Measurements from ENCODE around the gene GOLT1A.

GOLT1A gene

DNA sequence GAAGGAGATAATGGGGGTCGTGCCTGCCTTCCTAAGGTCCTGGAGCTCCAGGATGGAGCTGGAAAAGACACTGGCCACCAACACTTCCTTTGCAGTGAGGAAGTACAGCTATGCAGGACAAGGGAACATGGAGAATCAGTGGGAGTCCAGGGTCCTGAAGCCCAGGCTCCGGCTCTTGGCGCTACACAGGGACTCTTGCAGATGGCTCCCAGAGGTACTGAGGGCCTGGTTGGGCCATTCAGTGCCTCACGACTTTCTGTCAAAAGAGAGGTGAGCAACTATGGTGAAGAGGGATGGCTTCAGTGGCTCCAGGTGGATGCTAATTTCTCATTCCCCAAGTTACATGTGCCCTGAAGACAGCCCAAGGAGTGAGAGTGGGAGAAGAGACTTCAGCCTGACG, 60.1 kb downstream of the GOLT1A start:
- no peak for DNase-seq

- DNase-seq: no peak
Observed at GRCh38 chr1:204152310-204153044, 61.3 kb downstream of the GOLT1A start.

DNA sequence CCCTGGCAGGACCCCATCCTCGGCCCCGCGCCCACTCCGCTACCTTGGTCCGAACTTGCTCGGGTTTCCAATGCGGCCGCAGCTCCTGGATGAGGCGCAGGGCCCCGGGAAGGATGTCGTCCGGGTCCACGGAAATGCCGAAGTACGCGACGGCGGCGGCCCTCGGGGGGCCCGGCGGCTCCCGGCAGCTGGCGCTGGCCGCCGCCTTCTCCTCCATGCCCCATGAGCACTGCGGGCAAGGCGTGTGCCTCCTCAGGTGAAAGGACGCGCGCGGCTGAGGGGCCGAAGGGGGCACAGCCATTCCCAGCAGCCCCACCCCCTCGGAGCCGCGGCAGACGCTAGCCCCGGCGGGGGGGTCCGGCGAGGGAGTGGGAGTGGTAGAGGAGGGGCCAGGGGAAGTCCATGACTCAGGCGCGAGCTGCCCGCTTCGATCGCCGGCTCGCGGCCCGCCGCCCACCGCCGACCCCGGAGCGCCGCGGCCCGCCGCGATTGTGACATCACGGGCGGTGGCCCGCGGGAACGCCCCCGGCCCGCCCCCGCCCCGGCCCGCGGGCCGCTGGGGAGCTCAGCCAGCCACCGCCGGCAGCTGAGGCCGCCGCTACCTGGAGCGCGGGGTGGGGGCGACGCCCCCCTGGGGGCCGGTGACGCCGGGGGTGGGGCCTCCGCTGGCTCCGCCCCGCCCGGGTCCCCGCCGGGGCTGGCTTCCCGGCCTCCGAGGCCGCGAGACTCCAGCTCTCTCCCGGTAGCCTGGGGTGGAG, 62.1 kb downstream of the GOLT1A start, which contains the start of gene ETNK2:
Gene ETNK2, minus strand, starts transcription at position 493 of the 758 bp plus-strand sequence. Its CDS starts 192 bp downstream, at position 301.
- DNase-seq: peak; percentile 51

DNA sequence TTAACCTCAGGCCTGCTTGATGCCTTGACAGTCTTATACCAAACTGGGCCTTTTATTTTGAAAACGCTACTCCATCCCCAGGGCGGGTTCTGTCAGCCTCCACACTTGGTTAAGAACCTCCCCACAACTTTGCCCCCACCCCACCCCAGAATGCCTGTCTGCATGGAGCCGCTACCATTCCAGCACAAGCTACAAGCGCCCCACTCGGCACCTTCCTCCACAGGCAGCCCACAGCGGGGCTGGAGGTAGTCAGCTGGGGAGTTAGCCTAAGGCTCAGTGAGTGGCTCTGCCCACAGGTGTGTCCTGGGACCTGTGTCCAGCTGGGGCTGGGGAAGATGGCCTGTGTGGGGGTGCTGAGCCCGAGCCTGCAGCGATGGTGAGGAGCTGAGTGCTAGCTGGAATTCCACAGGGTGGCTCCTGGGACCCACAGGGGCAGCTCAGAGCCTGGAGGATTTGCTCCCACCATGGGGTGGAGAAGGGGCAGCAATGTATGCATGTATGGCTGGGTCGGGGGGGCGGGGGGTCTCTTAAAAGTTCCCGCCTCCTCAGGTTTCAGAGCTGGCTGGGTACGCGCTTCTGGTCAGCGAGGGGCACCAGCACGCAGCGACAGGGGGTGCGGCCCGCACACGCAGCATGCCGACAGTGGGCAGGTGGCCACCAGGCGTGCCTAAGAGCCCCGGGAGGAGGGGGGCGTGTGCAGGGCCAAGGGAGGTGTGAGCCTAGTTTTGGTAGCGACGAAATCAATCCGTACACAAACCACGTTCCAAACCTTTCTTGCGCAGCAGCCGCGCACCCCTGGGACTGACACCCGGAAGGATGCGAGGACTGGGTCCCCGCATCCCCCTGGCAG, 62.9 kb downstream of the GOLT1A start:
- DNase-seq: peak; percentile 19

- DNase-seq: no peak
Observed at GRCh38 chr1:204149635-204150565, 63.9 kb downstream of the GOLT1A start.

DNA sequence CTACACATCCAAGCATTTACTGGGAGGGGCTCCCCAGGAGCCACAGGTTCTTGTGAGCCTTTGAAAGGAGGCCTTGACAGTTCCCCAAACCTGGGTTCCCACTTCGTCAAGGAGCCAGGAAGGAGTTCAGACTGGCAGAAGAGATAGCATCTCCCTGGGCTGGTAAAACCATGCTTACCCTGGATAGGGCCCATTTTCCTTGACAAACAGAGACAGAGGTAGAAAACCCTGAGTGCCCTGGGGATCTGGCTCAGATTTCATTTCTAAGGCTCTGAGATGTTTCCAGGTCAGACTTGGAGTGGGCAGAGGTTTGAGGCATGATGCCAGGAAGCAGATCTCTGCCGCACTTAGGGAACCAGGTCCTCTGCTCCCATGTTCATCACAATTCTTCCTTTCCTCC, 64.7 kb downstream of the GOLT1A start:
- DNase-seq: no peak

Data from NCI-H1105 (cell line).